Ectodermal cell (in vitro differentiated cells): Measurements from ENCODE around the gene LMOD3.

Experiments
- H3K27ac ChIP-seq: 2 replicates; pipeline ENCODE4 v1.7.0; 2013; ENCODE audit warnings: mild to moderate bottlenecking, low read depth, low read length; ENCODE audit not compliant: insufficient read depth, poor library complexity, severe bottlenecking
- H3K27me3 ChIP-seq: 2 replicates; pipeline ENCODE4 v1.7.0; 2013; ENCODE audit warnings: mild to moderate bottlenecking, low read length; ENCODE audit not compliant: insufficient read depth, control insufficient read depth, poor library complexity, severe bottlenecking
- H3K36me3 ChIP-seq: one replicate; pipeline ENCODE4 v1.7.0; 2013; ENCODE audit warnings: low read length; ENCODE audit not compliant: control insufficient read depth, insufficient read depth
- H3K4me1 ChIP-seq: one replicate; pipeline ENCODE4 v1.7.0; 2013; ENCODE audit warnings: low read length; ENCODE audit not compliant: control insufficient read depth, insufficient read depth
- H3K4me3 ChIP-seq: 2 replicates; pipeline ENCODE4 v1.7.0; 2013; ENCODE audit warnings: low read depth, low read length, control low read depth; ENCODE audit not compliant: insufficient read depth
- H3K9me3 ChIP-seq: 2 replicates; pipeline ENCODE4 v1.7.0; 2013; ENCODE audit warnings: mild to moderate bottlenecking, low read length, moderate library complexity; ENCODE audit not compliant: control insufficient read depth
- WGBS, 2 experiments: methylation state at CpG; one replicate each; pipeline ENCODE4 v1.1.7; 2013; ENCODE audit warnings: missing lambda C conversion rate in 2 of 2; 5-methylcytosine and 5-hydroxymethylcytosine counted together

The LMOD3 gene

DNA sequence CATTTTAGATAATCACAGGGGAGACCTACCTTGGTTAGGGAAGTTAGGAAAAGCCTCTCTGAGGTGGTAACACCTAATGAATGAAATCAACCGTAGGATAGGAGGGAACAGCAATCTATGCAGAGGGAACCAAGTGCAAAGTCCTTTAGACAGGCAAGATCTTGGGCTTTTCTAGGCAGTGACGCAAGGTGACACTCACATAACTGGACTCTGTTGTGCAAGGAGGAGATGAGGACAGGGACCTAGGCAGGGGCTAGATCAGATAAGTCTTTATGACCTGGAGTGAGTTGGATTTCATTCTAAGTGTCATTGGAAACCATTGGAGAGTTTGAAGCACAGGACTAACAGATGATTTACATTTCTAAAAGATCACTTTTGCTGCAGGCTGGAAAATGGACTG is 4.6 kb upstream of the LMOD3 start:
- H3K27me3 ChIP-seq: no peaks in the 10 kb centered on the region
- WGBS, 2 experiments: 94 to 95% methylated on average over 2 of the region's 2 CpGs

DNA sequence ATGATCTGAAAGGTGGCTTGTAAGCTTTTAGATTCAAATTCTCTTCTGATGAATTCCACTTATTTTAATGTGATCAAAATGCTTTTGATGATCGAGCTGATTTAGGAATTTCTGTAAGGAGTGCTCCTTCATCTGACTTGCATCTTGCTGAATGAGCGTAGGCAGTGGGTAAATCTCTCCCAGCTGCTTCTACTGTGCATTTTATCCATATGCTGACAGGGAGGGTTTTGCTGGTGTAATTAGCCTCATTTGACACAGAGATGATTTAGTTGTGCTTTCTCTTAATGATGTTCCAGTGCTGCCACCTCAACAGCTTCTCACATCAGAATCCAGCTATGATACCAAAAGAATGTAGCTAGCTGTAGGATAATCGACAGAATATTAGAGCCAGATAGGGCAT is 3.8 kb upstream of the LMOD3 start:
- WGBS, 2 experiments: 89 to 91% methylated on average over 3 of the region's 3 CpGs
- Histone ChIP-seq H3K4me3 (no peak overlapping the region), H3K27ac (no peak overlapping the region), H3K9me3 (no peaks in the 10 kb centered on the region), H3K36me3 (no peaks in the 10 kb centered on the region), H3K27me3 (no peaks in the 10 kb centered on the region), H3K4me1 (no peaks in the 10 kb centered on the region)

More for the DNA sequence above, 4.6 kb upstream of the LMOD3 start:
- H3K4me1 ChIP-seq: no peaks in the 10 kb centered on the region
- H3K9me3 ChIP-seq: no peaks in the 10 kb centered on the region
- H3K4me3 ChIP-seq: no peak overlapping the region
- H3K36me3 ChIP-seq: no peaks in the 10 kb centered on the region
- H3K27ac ChIP-seq: no peak overlapping the region

DNA sequence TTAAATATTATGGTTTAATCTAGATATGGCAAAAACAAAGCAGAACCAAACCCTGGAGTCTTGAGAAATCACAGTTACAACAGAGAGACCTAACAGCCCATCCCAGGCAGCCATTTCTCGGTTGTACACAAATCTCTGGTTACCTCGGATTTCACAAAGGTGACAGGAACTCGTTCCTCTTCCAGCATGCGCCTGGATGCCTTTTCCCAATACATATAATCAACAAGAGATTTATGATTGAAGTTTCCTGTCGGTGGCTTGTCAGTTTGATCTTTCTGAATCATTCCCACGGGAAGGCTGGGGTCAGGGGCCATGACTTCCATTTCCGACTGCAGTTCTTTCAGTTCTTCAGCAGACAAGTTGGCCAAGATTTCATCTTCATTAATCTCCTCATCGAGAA is 445 bp downstream of the LMOD3 start:
- WGBS, 2 experiments: 88 to 94% methylated on average over 8 of the region's 8 CpGs
- no peak overlapping the region for H3K4me3 ChIP-seq
- H3K4me1 ChIP-seq: no peaks in the 10 kb centered on the region

DNA sequence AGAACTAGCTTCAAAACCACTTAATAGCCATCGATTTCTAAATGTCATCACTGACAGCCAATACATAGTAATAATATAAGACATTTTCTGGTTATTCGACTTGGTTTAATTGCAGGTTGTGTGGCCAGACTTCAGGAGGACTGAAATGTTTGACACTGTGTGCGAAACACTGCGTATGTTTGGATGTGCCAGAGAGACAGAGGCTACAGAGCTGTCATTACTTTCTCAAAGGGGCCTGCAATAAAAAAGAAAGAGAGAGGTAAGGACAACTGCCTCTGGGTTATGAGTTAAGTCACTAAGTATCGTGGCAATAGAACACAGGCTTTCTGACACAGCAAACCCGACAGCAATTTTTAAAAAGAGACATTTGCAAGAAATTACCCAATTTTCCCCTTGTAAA is 882 bp downstream of the LMOD3 start:
- Histone ChIP-seq H3K27me3 (no peaks in the 10 kb centered on the region), H3K27ac (no peak overlapping the region), H3K9me3 (no peaks in the 10 kb centered on the region), H3K4me1 (no peaks in the 10 kb centered on the region), H3K36me3 (no peaks in the 10 kb centered on the region), H3K4me3 (no peak overlapping the region)
- WGBS, 2 experiments: 95% methylated on average over 6 of the region's 6 CpGs

More for the DNA sequence above, 445 bp downstream of the LMOD3 start:
- Histone ChIP-seq H3K27ac (no peak overlapping the region), H3K9me3 (no peaks in the 10 kb centered on the region), H3K27me3 (no peaks in the 10 kb centered on the region), H3K36me3 (no peaks in the 10 kb centered on the region)

DNA sequence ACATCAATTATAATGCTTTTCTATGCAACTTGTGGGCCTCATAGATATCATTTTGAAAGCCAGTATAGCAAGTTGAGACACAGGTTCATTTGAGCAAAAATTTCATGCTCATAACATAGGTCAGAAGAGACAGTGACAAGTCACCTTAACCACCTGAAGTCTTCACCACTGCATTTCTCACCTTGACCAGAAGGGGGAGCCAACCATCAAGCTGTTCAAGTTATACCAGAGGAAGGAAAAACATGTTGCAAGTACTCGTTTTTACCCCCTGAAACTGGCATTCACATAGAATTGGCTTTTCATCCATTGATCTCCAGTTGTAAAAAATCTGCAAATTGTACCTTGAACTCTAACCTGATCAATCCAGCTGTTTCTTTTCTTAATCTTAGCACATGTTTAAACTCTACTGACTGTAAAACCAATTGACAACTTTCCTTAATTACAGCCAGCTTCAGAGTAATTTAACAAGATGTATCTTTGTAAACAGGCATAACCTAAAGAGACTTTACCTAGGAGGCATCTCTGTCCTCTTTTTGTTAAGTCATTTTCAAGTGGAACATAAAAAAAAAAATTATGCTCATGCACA is 1.4 kb downstream of the LMOD3 start:
- 7% methylated on average over 1 of the region's 1 CpG for WGBS, 2 experiments
- H3K27ac ChIP-seq: no peak overlapping the region
- H3K4me3 ChIP-seq: no peak overlapping the region

DNA sequence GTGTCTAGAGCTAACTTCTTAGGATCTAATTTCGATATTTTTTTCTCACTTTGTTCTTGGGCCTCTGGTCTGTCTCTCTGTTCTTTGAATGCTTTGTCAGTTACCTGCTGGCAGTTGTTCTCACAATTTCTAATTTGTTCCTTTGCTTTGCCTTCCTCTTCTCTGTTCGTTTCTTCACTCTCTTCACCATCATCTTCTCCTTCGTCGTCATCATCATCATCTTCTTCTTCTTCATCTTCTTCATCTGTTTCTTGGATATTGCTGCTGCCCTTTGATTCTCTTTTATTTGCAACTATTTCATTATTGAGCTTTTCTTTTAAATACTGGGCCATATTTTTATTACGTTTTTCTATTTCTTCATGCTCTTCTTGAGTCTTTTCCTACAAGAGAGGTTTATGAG is 2.7 kb downstream of the LMOD3 start:
- Histone ChIP-seq H3K4me1 (no peaks in the 10 kb centered on the region), H3K9me3 (no peaks in the 10 kb centered on the region), H3K4me3 (no peak overlapping the region), H3K36me3 (no peaks in the 10 kb centered on the region), H3K27me3 (no peaks in the 10 kb centered on the region), H3K27ac (no peak overlapping the region)
- 94 to 97% methylated on average over 4 to 5 of the region's 5 CpGs for WGBS, 2 experiments

More for the DNA sequence above, 1.4 kb downstream of the LMOD3 start:
- Histone ChIP-seq H3K9me3 (no peaks in the 10 kb centered on the region), H3K36me3 (no peaks in the 10 kb centered on the region), H3K27me3 (no peaks in the 10 kb centered on the region), H3K4me1 (no peaks in the 10 kb centered on the region)

DNA sequence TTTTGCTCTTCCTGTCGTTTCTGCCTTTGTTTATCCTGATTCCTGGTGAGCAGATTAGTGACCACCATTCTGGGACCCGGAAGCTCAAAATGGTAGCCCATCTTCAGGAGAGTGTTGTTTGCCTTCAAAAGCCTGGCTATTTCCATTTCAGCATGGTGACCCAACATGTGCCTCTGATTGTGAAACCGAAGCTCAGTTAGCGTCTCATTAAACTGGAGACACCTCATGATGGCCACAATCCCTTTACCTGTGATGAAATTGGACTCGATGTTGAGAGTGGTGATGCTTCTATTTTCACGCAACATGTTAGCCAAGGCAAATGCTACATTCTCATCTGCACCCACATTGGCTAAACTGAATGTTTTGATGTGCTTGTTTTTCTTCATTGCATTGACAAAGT is 3.3 kb downstream of the LMOD3 start:
- no peak overlapping the region for H3K4me3 ChIP-seq
- H3K4me1 ChIP-seq: no peaks in the 10 kb centered on the region
- no peaks in the 10 kb centered on the region for H3K36me3 ChIP-seq
- no peaks in the 10 kb centered on the region for H3K27me3 ChIP-seq
- no peaks in the 10 kb centered on the region for H3K9me3 ChIP-seq
- WGBS, 2 experiments: 89 to 90% methylated on average over 6 of the region's 6 CpGs
- H3K27ac ChIP-seq: no peak overlapping the region

DNA sequence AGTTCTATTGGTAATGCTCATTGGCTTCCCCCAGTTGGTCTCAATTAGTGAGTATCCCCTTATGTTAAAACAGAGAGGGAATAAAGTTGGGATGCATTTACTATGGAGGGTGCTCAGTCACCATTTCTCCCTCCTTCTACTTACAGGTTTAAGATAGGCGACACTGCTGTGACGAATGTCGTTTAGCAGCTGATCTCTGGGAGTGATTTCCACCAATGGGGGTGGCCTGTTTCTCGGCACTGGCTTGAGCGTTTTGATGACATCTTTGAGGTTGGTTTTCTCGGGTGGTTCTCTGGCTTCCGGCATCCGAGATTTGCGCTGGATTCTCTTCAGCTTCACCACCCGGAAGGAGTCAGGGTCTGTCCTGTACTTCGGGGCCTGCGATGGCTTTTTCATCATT is 3.8 kb downstream of the LMOD3 start:
- no peak overlapping the region for H3K4me3 ChIP-seq
- no peaks in the 10 kb centered on the region for H3K4me1 ChIP-seq
- H3K27me3 ChIP-seq: no peaks in the 10 kb centered on the region
- no peak overlapping the region for H3K27ac ChIP-seq
- H3K36me3 ChIP-seq: no peaks in the 10 kb centered on the region
- H3K9me3 ChIP-seq: no peaks in the 10 kb centered on the region
- 94 to 95% methylated on average over 12 of the region's 12 CpGs for WGBS, 2 experiments

DNA sequence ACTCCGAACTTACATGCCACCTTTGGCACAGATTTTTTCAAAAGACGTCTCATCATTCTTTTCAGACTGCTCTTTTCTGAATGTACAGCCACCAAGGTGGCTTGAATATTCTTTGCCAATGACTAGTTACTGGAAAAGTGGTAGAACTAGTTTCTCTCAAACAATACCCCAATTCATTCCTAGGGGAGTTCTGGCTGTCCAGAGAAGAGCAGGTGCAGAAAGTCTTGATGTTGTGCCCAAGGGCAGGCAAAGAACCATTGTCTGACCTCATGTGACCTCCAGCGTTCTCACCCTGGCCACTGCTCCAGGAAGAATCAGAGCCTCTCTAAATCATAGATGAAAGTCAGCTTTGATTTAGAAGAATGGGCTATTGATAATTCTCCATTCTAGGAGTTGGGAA is 5.5 kb downstream of the LMOD3 start:
- Histone ChIP-seq H3K36me3 (no peaks in the 10 kb centered on the region), H3K9me3 (no peaks in the 10 kb centered on the region), H3K4me3 (no peak overlapping the region), H3K27me3 (no peaks in the 10 kb centered on the region), H3K4me1 (no peaks in the 10 kb centered on the region), H3K27ac (no peak overlapping the region)
- 87% methylated on average over 3 of the region's 3 CpGs for WGBS, 2 experiments

DNA sequence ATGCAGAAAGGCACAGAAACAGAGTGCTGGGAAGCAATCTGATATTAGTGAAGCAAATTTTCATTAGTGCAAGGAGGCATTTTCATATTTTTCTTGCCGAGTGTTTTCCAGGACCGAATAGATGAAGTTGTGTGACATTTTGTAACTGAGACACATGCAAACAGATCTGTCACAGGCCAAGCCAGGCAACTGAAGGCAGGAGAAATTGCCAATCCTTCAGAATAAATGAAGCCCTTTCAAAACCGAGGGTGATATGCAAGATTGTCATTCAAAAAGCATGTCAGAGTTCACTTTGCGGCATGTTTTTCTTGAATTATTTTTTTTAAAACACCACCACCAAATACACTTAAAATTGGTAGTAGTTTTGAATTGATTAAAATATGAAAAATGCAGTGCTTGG is 6.2 kb downstream of the LMOD3 start:
- no peaks in the 10 kb centered on the region for H3K9me3 ChIP-seq
- H3K27me3 ChIP-seq: no peaks in the 10 kb centered on the region
- H3K36me3 ChIP-seq: no peaks in the 10 kb centered on the region
- no peak overlapping the region for H3K27ac ChIP-seq
- H3K4me1 ChIP-seq: no peaks in the 10 kb centered on the region
- WGBS, 2 experiments: 92 to 93% methylated on average over 3 of the region's 4 CpGs
- no peak overlapping the region for H3K4me3 ChIP-seq

DNA sequence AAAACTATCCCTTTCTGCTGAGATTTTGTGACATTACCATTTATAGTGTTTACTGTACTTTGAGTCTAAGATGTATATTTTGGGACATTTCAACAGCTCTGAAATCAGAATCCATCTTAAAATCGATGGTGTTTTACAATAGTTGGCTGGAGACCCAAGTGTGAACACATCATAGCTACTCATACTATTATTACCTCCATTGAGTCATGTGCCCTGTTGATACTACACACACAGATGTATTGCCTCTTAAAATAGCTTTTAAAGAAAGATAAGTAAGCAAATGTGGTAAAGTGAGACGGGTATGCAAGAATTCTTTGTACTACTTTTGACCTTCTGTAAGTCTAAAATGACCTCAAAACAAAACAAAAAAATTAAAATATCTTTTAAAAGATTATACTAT is 6.7 kb downstream of the LMOD3 start:
- H3K27ac ChIP-seq: no peak overlapping the region

More for the DNA sequence above, 6.7 kb downstream of the LMOD3 start:
- WGBS, 2 experiments: 100% methylated on average over 1 to 2 of the region's 2 CpGs
- Histone ChIP-seq H3K4me1 (no peaks in the 10 kb centered on the region), H3K36me3 (no peaks in the 10 kb centered on the region), H3K4me3 (no peak overlapping the region), H3K9me3 (no peaks in the 10 kb centered on the region), H3K27me3 (no peaks in the 10 kb centered on the region)
